OCI-M1 (cell line): ENCODE results near the gene ATXN1.

Experiments used
- DNase-seq: peaks from one replicate; lab custom pipeline; 2025; lab: John Stamatoyannopoulos, UW

The ATXN1 gene

GRCh38 chr6:16249971-16250370 lies 511.3 kb downstream of the ATXN1 start:
- DNase-seq, result no peak
